ENCODE measurements around the gene NUDT15.

The NUDT15 gene

DNA sequence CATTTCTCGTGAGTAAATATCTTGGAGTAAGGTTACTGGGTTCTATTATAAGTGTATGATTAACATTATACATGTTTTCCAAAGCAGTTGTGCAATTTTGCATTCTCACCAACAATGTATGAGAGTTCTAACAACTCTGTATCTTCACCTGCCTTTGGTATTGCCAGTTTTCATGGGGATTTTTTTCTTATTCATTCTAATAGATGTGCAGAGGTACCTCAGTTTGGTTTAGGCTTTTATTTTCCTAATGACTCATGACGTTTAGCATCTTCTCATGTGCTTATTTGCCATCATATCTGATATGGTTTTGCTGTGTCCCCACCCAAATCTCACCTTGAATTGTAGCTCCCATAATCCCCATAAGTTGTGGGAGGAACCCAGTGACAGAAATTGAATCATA lies 7.7 kb upstream of the NUDT15 start:
- H3K79me2 ChIP-seq (ENCODE audit: insufficient read depth, low read length), result no peaks in the 10 kb centered on the region
- H3K4me1 ChIP-seq (ENCODE audit: insufficient read depth, low read length, poor library complexity, severe bottlenecking), result no peaks in the 10 kb centered on the region
- no peaks in the 10 kb centered on the region for H3K9me2 ChIP-seq (replicated peaks; ENCODE audit: low read depth, low read length)
- no peaks in the 10 kb centered on the region for H4K20me1 ChIP-seq (ENCODE audit: insufficient read depth, low read length, poor library complexity, severe bottlenecking)
- H3K27me3 ChIP-seq (ENCODE audit: insufficient read depth, low read length, poor library complexity, severe bottlenecking), result no peaks in the 10 kb centered on the region
- no peak overlapping the region for H2AFZ ChIP-seq (ENCODE audit: low read length)
- no peaks in the 10 kb centered on the region for H3K36me3 ChIP-seq (ENCODE audit: insufficient read depth, low read length)
- TF ChIP-seq EZH2phosphoT487 (IDR thresholded peaks at IDR 0.05; ENCODE audit: borderline replicate concordance) (no peak), CTCF (conservative IDR thresholded peaks at IDR 0.05; ENCODE audit: low read length) (no peak)
- H3F3A ChIP-seq (ENCODE audit: low read depth), result no peaks in the 10 kb centered on the region
- H3K9ac ChIP-seq (ENCODE audit: low read depth, low read length, poor library complexity, severe bottlenecking), result no peak overlapping the region
- H3K9me3 ChIP-seq (ENCODE audit: insufficient read depth, low read depth, low read length), result peaks cover 13% of the 10 kb centered on the region; the same call in 1 of the 2 replicates
- H3K4me3 ChIP-seq (ENCODE audit: low read length, poor library complexity, severe bottlenecking), result no peak overlapping the region
- no peak overlapping the region for H3K4me2 ChIP-seq (ENCODE audit: low read depth, low read length, poor library complexity, severe bottlenecking)

DNA sequence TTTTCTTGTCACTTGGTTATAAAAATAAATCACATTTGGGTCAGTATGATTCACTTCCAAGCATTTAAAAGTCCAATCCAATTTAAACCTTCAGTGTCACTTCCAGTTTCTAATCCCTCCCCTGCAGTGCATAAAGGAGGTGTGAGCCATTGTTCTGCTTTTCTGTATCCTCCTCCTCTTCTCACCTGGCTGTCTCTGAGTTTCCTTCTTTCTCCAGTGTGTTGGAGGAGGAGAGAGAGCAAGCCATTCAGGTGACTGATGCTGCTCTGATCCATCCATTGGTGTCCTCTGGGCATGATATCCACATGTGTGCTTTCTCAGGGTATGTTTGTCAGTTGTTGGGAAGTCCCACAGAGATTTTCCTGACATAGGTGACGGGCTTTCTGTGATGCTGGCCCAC lies 1.2 kb downstream of the NUDT15 start:
- no peaks in the 10 kb centered on the region for H4K20me1 ChIP-seq (ENCODE audit: insufficient read depth, low read length, poor library complexity, severe bottlenecking)
- no peaks in the 10 kb centered on the region for H3K9me2 ChIP-seq (replicated peaks; ENCODE audit: low read depth, low read length)
- peak overlapping the region; percentile 68; the same call in 1 of the 2 replicates for H2AFZ ChIP-seq (ENCODE audit: low read length)
- peak overlapping the region; percentile 85 for H3K4me3 ChIP-seq (ENCODE audit: low read length, poor library complexity, severe bottlenecking)
- H3K27me3 ChIP-seq (ENCODE audit: insufficient read depth, low read length, poor library complexity, severe bottlenecking), result no peaks in the 10 kb centered on the region
- H3K4me1 ChIP-seq (ENCODE audit: insufficient read depth, low read length, poor library complexity, severe bottlenecking), result peaks cover 58% of the 10 kb centered on the region
- H3K4me2 ChIP-seq (ENCODE audit: low read depth, low read length, poor library complexity, severe bottlenecking), result peak overlapping the region; percentile 80
- H3K9ac ChIP-seq (ENCODE audit: low read depth, low read length, poor library complexity, severe bottlenecking), result peak overlapping the region; percentile 83
- peaks cover 7% of the 10 kb centered on the region; the same call in 1 of the 2 replicates for H3K36me3 ChIP-seq (ENCODE audit: insufficient read depth, low read length)
- peaks cover 30% of the 10 kb centered on the region for H3K79me2 ChIP-seq (ENCODE audit: insufficient read depth, low read length)
- H3K9me3 ChIP-seq (ENCODE audit: insufficient read depth, low read depth, low read length), result no peaks in the 10 kb centered on the region
- TF ChIP-seq CTCF (conservative IDR thresholded peaks at IDR 0.05; ENCODE audit: low read length), result no peak
- no peak for TF ChIP-seq EZH2phosphoT487 (IDR thresholded peaks at IDR 0.05; ENCODE audit: borderline replicate concordance)
- peaks cover 5% of the 10 kb centered on the region for H3F3A ChIP-seq (ENCODE audit: low read depth)

DNA sequence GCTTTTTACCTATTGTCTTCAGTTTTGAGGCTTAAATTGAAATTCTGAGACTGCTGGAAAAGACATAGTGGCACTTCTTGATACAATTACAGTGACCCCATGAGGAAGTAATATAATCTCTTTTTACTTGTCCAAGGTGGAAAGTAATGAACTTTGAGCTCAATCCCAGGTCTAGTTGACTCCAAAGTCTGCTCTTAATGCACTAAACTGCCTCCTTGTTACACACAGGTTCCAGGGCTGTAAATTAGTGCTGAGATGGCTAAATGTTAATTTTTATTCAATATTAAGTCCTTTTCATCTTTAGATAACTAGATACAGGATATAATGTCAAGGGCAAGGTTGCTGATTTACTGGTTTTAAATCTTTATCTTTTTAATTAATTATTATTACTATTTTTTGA lies 2.5 kb downstream of the NUDT15 start:
- Histone ChIP-seq H3K4me3 (ENCODE audit: low read length, poor library complexity, severe bottlenecking) (peak overlapping the region; percentile 5), H3K9ac (ENCODE audit: low read depth, low read length, poor library complexity, severe bottlenecking) (peak overlapping the region; percentile 16), H3K9me2 (replicated peaks; ENCODE audit: low read depth, low read length) (no peaks in the 10 kb centered on the region), H3K27me3 (ENCODE audit: insufficient read depth, low read length, poor library complexity, severe bottlenecking) (no peaks in the 10 kb centered on the region), H3K36me3 (ENCODE audit: insufficient read depth, low read length) (peaks cover 7% of the 10 kb centered on the region; the same call in 1 of the 2 replicates), H3K79me2 (ENCODE audit: insufficient read depth, low read length) (peaks cover 30% of the 10 kb centered on the region), H3F3A (ENCODE audit: low read depth) (peaks cover 5% of the 10 kb centered on the region), H3K9me3 (ENCODE audit: insufficient read depth, low read depth, low read length) (no peaks in the 10 kb centered on the region), H3K4me2 (ENCODE audit: low read depth, low read length, poor library complexity, severe bottlenecking) (peak overlapping the region; percentile 33), H4K20me1 (ENCODE audit: insufficient read depth, low read length, poor library complexity, severe bottlenecking) (no peaks in the 10 kb centered on the region), H3K4me1 (ENCODE audit: insufficient read depth, low read length, poor library complexity, severe bottlenecking) (peaks cover 69% of the 10 kb centered on the region), H2AFZ (ENCODE audit: low read length) (no peak overlapping the region)
- TF ChIP-seq CTCF (conservative IDR thresholded peaks at IDR 0.05; ENCODE audit: low read length) (no peak), EZH2phosphoT487 (IDR thresholded peaks at IDR 0.05; ENCODE audit: borderline replicate concordance) (no peak)

Data from Loucy (cell line).